GM18507 (cell line): Measurements from ENCODE around the gene ABCC12.

ENCODE experiments used
- DNase-seq: peaks from one replicate; pipeline ENCODE4 v3.0.0; 2011; ENCODE audit warnings: low read depth; ENCODE audit not compliant: insufficient read length; ENCODE audit errors: extremely low spot score
- FAIRE-seq: peaks from 2 replicates; lab custom pipeline; 2011; peaks lifted over from hg19 to GRCh38; lab: Jason Lieb, UNC

Gene ABCC12

GRCh38 chr16:48112600-48112999, 43.2 kb downstream of the ABCC12 start:
- FAIRE-seq (no peak), DNase-seq (no peak)

- no peak for FAIRE-seq
- DNase-seq = no peak
These were observed 44.8 kb downstream of the ABCC12 start for GRCh38 chr16:48110982-48111381.

GRCh38 chr16:48110000-48110399, 45.8 kb downstream of the ABCC12 start:
- DNase-seq = no peak
- FAIRE-seq = no peak

- FAIRE-seq = no peak
These were observed 46.3 kb downstream of the ABCC12 start for GRCh38 chr16:48109475-48109874.

GRCh38 chr16:48106446-48106845, 49.3 kb downstream of the ABCC12 start:
- no peak for DNase-seq

More at GRCh38 chr16:48109475-48109874, 46.3 kb downstream of the ABCC12 start:
- no peak for DNase-seq

More at GRCh38 chr16:48106446-48106845, 49.3 kb downstream of the ABCC12 start:
- FAIRE-seq = no peak
